Neural cell (in vitro differentiated cells): Measurements from ENCODE around the gene TTC39B. TPM values are rescaled to one million over a fixed set of nuclear protein-coding genes. Genes with fewer than 3 reads are reported as not detected.

Experiments
- H2AFZ ChIP-seq: fragments of 200-600, 300-800 bp; sonication (generic), shearing (Covaris generic); 2 replicates; pipeline ENCODE4 v1.6.0; 2014; ENCODE audit warnings: low read depth, mild to moderate bottlenecking, antibody characterized with exemption, low read length, moderate library complexity
- H3F3A ChIP-seq: fragments of 200-600 bp; shearing (Covaris generic); 2 replicates; pipeline ENCODE4 v1.6.1; 2016; ENCODE audit warnings: mild to moderate bottlenecking, moderate library complexity, mixed read lengths, antibody characterized with exemption, low read length; ENCODE audit not compliant: insufficient read depth, poor library complexity, severe bottlenecking
- H3K27ac ChIP-seq: fragments of 200-600, 300-800 bp; sonication (generic), shearing (Covaris generic); 2 replicates; pipeline ENCODE4 v1.5.1; 2014; ENCODE audit warnings: mild to moderate bottlenecking, low read length, moderate library complexity
- H3K27me3 ChIP-seq: fragments of 300-800, 200-600 bp; sonication (generic), shearing (Covaris generic); 2 replicates; pipeline ENCODE4 v1.6.0; 2014; ENCODE audit warnings: mild to moderate bottlenecking, low read depth, low read length, moderate library complexity; ENCODE audit not compliant: insufficient read depth
- H3K36me3 ChIP-seq: fragments of 300-800, 200-600 bp; sonication (generic), shearing (Covaris generic); 2 replicates; pipeline ENCODE4 v1.5.1; 2014; ENCODE audit warnings: mild to moderate bottlenecking, antibody characterized with exemption, low read length, moderate library complexity; ENCODE audit not compliant: insufficient read depth
- H3K4me2 ChIP-seq: fragments of 300-800, 200-600 bp; sonication (generic), shearing (Covaris generic); 2 replicates; pipeline ENCODE4 v1.6.0; 2014; ENCODE audit warnings: mild to moderate bottlenecking, low read length
- H3K4me3 ChIP-seq: fragments of 300-800, 200-600 bp; sonication (generic), shearing (Covaris generic); 2 replicates; pipeline ENCODE4 v1.5.1; 2014; ENCODE audit warnings: mild to moderate bottlenecking, low read length, moderate library complexity
- H3K79me2 ChIP-seq: fragments of 200-600 bp; shearing (Covaris generic); replicated peaks from 2 replicates; pipeline ENCODE4 v1.6.0; 2014; ENCODE audit warnings: mild to moderate bottlenecking, low read length, moderate library complexity; ENCODE audit not compliant: insufficient read depth
- H3K9ac ChIP-seq: fragments of 300-800, 200-600 bp; sonication (generic), shearing (Covaris generic); 2 replicates; pipeline ENCODE4 v1.6.1; 2016; ENCODE audit warnings: mild to moderate bottlenecking, low read length, mixed read lengths
- H3K9me2 ChIP-seq: fragments of 200-600 bp; shearing (Covaris generic); 2 replicates; pipeline ENCODE4 v1.6.1; 2016; ENCODE audit warnings: mild to moderate bottlenecking, low read length, mixed read lengths; ENCODE audit not compliant: insufficient read depth
- H3K9me3 ChIP-seq: fragments of 200-600, 300-800 bp; sonication (generic), shearing (Covaris generic); 2 replicates; pipeline ENCODE4 v1.6.1; 2016; ENCODE audit warnings: mild to moderate bottlenecking, mixed run types, low read length, moderate library complexity, mixed read lengths
- H4K20me1 ChIP-seq: fragments of 200-600 bp; shearing (Covaris generic); 2 replicates; pipeline ENCODE4 v1.6.1; 2016; ENCODE audit warnings: mild to moderate bottlenecking, mixed run types; ENCODE audit not compliant: insufficient read depth
- EP300 ChIP-seq: fragments of 450-650 bp; conservative IDR thresholded peaks from 2 replicates; pipeline ENCODE4 v1.6.1; 2014; ENCODE audit warnings: antibody characterized with exemption, mild to moderate bottlenecking, moderate library complexity; ENCODE audit not compliant: poor library complexity, severe bottlenecking
- EZH2 ChIP-seq: fragments of 200-600, 300-800 bp; shearing (Covaris generic), sonication (generic); IDR thresholded peaks from 2 replicates; pipeline ENCODE4 v1.6.1; 2014; ENCODE audit warnings: antibody characterized with exemption, low read length, borderline replicate concordance, mild to moderate bottlenecking; ENCODE audit not compliant: insufficient read depth, poor library complexity, severe bottlenecking
- MXI1 ChIP-seq: fragments of 450-650 bp; conservative IDR thresholded peaks from 2 replicates; pipeline ENCODE4 v1.6.1; 2014; ENCODE audit warnings: antibody characterized with exemption, mild to moderate bottlenecking; ENCODE audit not compliant: poor library complexity, severe bottlenecking
- POLR2AphosphoS5 ChIP-seq: IDR thresholded peaks from 2 replicates; pipeline ENCODE4 v1.6.1; 2012
- RAD21 ChIP-seq: fragments of 450-650 bp; conservative IDR thresholded peaks from 2 replicates; pipeline ENCODE4 v1.6.1; 2014; ENCODE audit warnings: antibody characterized with exemption, mild to moderate bottlenecking, moderate library complexity
- SMC3 ChIP-seq: fragments of 450-650 bp; conservative IDR thresholded peaks from 2 replicates; pipeline ENCODE4 v1.6.1; 2014; ENCODE audit warnings: antibody characterized with exemption, mild to moderate bottlenecking, moderate library complexity; ENCODE audit not compliant: poor library complexity
- TAF1 ChIP-seq: IDR thresholded peaks from 2 replicates; pipeline ENCODE4 v1.6.1; 2012; ENCODE audit warnings: low read depth
- polyA plus RNA-seq: library from polyadenylated mRNA; depleted of rRNA; stranded (reverse); fragments of >200 nt; gene quantifications from 2 replicates; pipeline ENCODE4 v1.2.3, GENCODE V29; 2014
- TF ChIP-seq, protein P1 (sequence below): IDR thresholded peaks from 2 replicates; pipeline ENCODE4 v1.6.1; 2012; ENCODE audit warnings: borderline replicate concordance
- TF ChIP-seq, protein P2 (sequence below): fragments of 450-650 bp; IDR thresholded peaks from 2 replicates; pipeline ENCODE4 v1.5.1; 2014; ENCODE audit warnings: antibody characterized with exemption, mild to moderate bottlenecking, moderate library complexity; ENCODE audit not compliant: poor library complexity, severe bottlenecking

Gene TTC39B
- polyA plus RNA-seq, 1 donor from 2014 or later: 2.8 TPM

DNA sequence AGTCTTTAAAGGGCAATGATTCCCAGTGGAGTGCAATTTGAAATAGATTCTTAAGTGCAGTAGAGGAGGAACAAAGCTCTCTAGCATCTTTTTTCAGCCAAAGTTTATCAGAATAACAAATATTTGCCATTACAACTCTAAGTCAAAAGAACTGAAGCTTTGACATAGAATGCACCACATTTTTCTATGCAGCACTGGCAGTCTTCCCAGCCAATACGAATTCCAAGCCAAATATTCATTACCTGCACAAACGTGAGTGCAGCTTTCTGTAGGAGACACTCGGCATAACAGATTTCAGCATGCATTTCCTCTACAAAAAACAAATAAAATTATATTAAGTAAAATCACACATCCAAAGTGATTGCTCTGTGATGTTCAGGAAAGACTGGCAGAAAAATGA is 103.4 kb downstream of the TTC39B start:
- no peak overlapping the region for H3K27ac ChIP-seq
- H3K27me3 ChIP-seq: no peaks in the 10 kb centered on the region
- H4K20me1 ChIP-seq: no peaks in the 10 kb centered on the region
- H3K4me3 ChIP-seq: no peak overlapping the region
- TF ChIP-seq EZH2 (no peak), RAD21 (no peak), POLR2AphosphoS5 (no peak), MXI1 (no peak), SMC3 (no peak), TAF1 (no peak), EP300 (no peak)
- TF ChIP-seq, protein P1, sequence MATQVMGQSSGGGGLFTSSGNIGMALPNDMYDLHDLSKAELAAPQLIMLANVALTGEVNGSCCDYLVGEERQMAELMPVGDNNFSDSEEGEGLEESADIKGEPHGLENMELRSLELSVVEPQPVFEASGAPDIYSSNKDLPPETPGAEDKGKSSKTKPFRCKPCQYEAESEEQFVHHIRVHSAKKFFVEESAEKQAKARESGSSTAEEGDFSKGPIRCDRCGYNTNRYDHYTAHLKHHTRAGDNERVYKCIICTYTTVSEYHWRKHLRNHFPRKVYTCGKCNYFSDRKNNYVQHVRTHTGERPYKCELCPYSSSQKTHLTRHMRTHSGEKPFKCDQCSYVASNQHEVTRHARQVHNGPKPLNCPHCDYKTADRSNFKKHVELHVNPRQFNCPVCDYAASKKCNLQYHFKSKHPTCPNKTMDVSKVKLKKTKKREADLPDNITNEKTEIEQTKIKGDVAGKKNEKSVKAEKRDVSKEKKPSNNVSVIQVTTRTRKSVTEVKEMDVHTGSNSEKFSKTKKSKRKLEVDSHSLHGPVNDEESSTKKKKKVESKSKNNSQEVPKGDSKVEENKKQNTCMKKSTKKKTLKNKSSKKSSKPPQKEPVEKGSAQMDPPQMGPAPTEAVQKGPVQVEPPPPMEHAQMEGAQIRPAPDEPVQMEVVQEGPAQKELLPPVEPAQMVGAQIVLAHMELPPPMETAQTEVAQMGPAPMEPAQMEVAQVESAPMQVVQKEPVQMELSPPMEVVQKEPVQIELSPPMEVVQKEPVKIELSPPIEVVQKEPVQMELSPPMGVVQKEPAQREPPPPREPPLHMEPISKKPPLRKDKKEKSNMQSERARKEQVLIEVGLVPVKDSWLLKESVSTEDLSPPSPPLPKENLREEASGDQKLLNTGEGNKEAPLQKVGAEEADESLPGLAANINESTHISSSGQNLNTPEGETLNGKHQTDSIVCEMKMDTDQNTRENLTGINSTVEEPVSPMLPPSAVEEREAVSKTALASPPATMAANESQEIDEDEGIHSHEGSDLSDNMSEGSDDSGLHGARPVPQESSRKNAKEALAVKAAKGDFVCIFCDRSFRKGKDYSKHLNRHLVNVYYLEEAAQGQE: no peak
- TF ChIP-seq, protein P2, sequence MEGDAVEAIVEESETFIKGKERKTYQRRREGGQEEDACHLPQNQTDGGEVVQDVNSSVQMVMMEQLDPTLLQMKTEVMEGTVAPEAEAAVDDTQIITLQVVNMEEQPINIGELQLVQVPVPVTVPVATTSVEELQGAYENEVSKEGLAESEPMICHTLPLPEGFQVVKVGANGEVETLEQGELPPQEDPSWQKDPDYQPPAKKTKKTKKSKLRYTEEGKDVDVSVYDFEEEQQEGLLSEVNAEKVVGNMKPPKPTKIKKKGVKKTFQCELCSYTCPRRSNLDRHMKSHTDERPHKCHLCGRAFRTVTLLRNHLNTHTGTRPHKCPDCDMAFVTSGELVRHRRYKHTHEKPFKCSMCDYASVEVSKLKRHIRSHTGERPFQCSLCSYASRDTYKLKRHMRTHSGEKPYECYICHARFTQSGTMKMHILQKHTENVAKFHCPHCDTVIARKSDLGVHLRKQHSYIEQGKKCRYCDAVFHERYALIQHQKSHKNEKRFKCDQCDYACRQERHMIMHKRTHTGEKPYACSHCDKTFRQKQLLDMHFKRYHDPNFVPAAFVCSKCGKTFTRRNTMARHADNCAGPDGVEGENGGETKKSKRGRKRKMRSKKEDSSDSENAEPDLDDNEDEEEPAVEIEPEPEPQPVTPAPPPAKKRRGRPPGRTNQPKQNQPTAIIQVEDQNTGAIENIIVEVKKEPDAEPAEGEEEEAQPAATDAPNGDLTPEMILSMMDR: no peak
- no peaks in the 10 kb centered on the region for H3K36me3 ChIP-seq
- no peak overlapping the region for H3K9ac ChIP-seq
- H2AFZ ChIP-seq: no peak overlapping the region
- no peaks in the 10 kb centered on the region for H3K9me3 ChIP-seq
- H3K9me2 ChIP-seq: no peaks in the 10 kb centered on the region
- H3F3A ChIP-seq: no peaks in the 10 kb centered on the region
- no peak overlapping the region for H3K4me2 ChIP-seq
- no peaks in the 10 kb centered on the region for H3K79me2 ChIP-seq

DNA sequence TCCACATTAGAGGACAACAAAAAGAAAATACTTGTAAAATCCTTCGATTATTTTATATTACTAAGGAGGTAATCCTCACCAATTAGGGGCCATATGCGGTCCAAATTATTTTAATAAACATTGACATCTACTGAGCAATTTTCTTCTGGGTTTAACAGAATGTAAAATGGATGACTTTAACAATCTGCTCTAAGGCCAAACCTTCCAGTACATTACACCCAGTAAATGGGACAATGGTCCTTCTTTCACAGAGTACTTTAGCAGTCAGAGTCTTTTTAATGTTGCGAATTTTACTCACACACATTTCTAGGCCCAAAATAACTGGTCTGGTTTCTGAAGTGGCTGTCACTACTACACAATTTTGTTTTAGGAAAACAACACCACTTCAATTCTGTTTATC is 106.9 kb downstream of the TTC39B start:
- H3K4me2 ChIP-seq: no peak overlapping the region
- no peaks in the 10 kb centered on the region for H4K20me1 ChIP-seq
- no peaks in the 10 kb centered on the region for H3F3A ChIP-seq
- H3K79me2 ChIP-seq: no peaks in the 10 kb centered on the region
- H3K4me3 ChIP-seq: no peak overlapping the region
- no peak overlapping the region for H3K9ac ChIP-seq
- TF ChIP-seq, protein P2: no peak
- TF ChIP-seq EZH2 (no peak), POLR2AphosphoS5 (no peak), MXI1 (no peak)
- no peak overlapping the region for H3K27ac ChIP-seq
- H3K36me3 ChIP-seq: no peaks in the 10 kb centered on the region
- no peaks in the 10 kb centered on the region for H3K9me3 ChIP-seq
- H2AFZ ChIP-seq: no peak overlapping the region
- H3K27me3 ChIP-seq: no peaks in the 10 kb centered on the region
- H3K9me2 ChIP-seq: no peaks in the 10 kb centered on the region
